Measurements from ENCODE around the gene SPRR5.

DNA sequence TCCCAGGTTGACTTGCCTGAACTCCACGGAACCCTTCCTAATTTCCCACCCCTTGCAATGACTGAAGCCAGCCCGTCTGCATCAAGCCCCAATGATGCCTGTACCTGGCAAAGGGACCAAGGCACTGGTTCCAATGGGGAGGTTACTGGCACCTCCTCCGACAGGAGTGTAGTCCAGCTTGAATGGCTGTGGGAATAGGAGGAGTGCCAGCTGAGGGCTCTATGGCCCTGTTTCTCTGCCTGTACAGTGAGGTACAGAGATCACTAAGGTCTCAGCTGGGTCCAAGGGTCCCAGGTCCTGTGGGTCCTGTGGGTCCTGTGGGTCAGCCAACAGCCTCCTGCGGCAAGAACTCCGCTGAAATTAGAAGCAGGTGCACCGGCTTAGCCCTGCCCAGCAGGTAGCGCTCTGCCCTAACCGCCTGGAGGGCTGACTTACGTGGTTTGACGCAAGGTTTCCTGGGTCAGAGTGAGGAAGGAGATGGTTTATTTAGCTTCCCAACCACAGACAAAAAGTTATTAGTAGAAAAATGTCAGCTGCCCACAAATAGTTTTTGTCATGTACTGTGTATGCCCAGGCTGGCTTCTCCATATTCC is 13.5 kb downstream of the SPRR5 start:
- TF ChIP-seq, protein P1, sequence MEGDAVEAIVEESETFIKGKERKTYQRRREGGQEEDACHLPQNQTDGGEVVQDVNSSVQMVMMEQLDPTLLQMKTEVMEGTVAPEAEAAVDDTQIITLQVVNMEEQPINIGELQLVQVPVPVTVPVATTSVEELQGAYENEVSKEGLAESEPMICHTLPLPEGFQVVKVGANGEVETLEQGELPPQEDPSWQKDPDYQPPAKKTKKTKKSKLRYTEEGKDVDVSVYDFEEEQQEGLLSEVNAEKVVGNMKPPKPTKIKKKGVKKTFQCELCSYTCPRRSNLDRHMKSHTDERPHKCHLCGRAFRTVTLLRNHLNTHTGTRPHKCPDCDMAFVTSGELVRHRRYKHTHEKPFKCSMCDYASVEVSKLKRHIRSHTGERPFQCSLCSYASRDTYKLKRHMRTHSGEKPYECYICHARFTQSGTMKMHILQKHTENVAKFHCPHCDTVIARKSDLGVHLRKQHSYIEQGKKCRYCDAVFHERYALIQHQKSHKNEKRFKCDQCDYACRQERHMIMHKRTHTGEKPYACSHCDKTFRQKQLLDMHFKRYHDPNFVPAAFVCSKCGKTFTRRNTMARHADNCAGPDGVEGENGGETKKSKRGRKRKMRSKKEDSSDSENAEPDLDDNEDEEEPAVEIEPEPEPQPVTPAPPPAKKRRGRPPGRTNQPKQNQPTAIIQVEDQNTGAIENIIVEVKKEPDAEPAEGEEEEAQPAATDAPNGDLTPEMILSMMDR (IDR thresholded peaks at IDR 0.05), result no peak
- TF ChIP-seq POLR2A (IDR thresholded peaks at IDR 0.05), result no peak
